H9 (cell line): ENCODE data around the gene LDB2. TPM values are rescaled to one million over a fixed set of nuclear protein-coding genes. Genes with fewer than 3 reads are reported as not detected.
A peak's percentile ranks its signal among the peaks of the same experiment; 100 is the strongest.

ENCODE experiments used
- DNase-seq: peaks from one replicate; pipeline ENCODE4 v3.0.0-alpha.2; 2017
- H2AFZ ChIP-seq: one replicate; pipeline ENCODE4 v1.6.1; 2013; ENCODE audit warnings: mild to moderate bottlenecking, low read length, control low read depth, moderate library complexity
- H2AK5ac ChIP-seq: 2 replicates; pipeline ENCODE4 v1.6.1; 2013; ENCODE audit warnings: low read length, control low read depth, mixed read lengths; ENCODE audit not compliant: insufficient read length
- H2BK120ac ChIP-seq: one replicate; pipeline ENCODE4 v1.6.1; 2013; ENCODE audit warnings: low read depth, mild to moderate bottlenecking, low read length, control low read depth, inconsistent platforms; ENCODE audit not compliant: poor library complexity, severe bottlenecking
- H2BK12ac ChIP-seq: 2 replicates; pipeline ENCODE4 v1.6.1; 2013; ENCODE audit warnings: low read length, control low read depth, mixed read lengths, low read depth; ENCODE audit not compliant: insufficient read length
- H2BK15ac ChIP-seq: 2 replicates; pipeline ENCODE4 v1.6.1; 2013; ENCODE audit warnings: low read depth, low read length, control low read depth
- H2BK20ac ChIP-seq: one replicate; pipeline ENCODE4 v1.6.1; 2013; ENCODE audit warnings: low read depth, mild to moderate bottlenecking, low read length, control low read depth, inconsistent platforms; ENCODE audit not compliant: poor library complexity, severe bottlenecking
- H2BK5ac ChIP-seq: 2 replicates; pipeline ENCODE4 v1.6.1; 2013; ENCODE audit warnings: low read length, control low read depth, mixed read lengths; ENCODE audit not compliant: insufficient read length
- H3K14ac ChIP-seq: 2 replicates; pipeline ENCODE4 v1.6.1; 2013; ENCODE audit warnings: low read length, control low read depth; ENCODE audit not compliant: insufficient read depth
- H3K18ac ChIP-seq: 2 replicates; pipeline ENCODE4 v1.6.1; 2013; ENCODE audit warnings: low read depth, mild to moderate bottlenecking, mixed read lengths, low read length, control low read depth; ENCODE audit not compliant: insufficient read length
- H3K23ac ChIP-seq: 2 replicates; pipeline ENCODE4 v1.6.1; 2013; ENCODE audit warnings: low read length, control low read depth, mixed read lengths, low read depth; ENCODE audit not compliant: insufficient read length
- H3K23me2 ChIP-seq: 2 replicates; pipeline ENCODE4 v1.6.1; 2013; ENCODE audit warnings: low read depth, mild to moderate bottlenecking, mixed read lengths, low read length, control low read depth; ENCODE audit not compliant: insufficient read length, poor library complexity, severe bottlenecking
- H3K27ac ChIP-seq: 2 replicates; pipeline ENCODE4 v1.5.1; 2013; ENCODE audit warnings: low read length, control low read depth, mixed read lengths, low read depth; ENCODE audit not compliant: insufficient read length
- H3K27me3 ChIP-seq: 2 replicates; pipeline ENCODE4 v1.6.1; 2013; ENCODE audit warnings: low read length, control low read depth, inconsistent platforms; ENCODE audit not compliant: insufficient read depth
- H3K4ac ChIP-seq: 2 replicates; pipeline ENCODE4 v1.6.1; 2013; ENCODE audit warnings: low read depth, mild to moderate bottlenecking, control low read depth, inconsistent platforms, low read length, moderate library complexity
- H3K4me1 ChIP-seq: 2 replicates; pipeline ENCODE4 v1.6.1; 2013; ENCODE audit warnings: low read length, control low read depth, inconsistent platforms; ENCODE audit not compliant: insufficient read depth
- H3K4me2 ChIP-seq: 2 replicates; pipeline ENCODE4 v1.6.1; 2013; ENCODE audit warnings: low read length, control low read depth, mixed read lengths; ENCODE audit not compliant: insufficient read length, insufficient read depth
- H3K56ac ChIP-seq: 2 replicates; pipeline ENCODE4 v1.6.1; 2013; ENCODE audit warnings: low read depth, mild to moderate bottlenecking, mixed read lengths, low read length, control low read depth; ENCODE audit not compliant: insufficient read length
- H3K79me1 ChIP-seq: 2 replicates; pipeline ENCODE4 v1.6.1; 2013; ENCODE audit warnings: low read depth, mild to moderate bottlenecking, moderate library complexity, low read length, control low read depth, inconsistent platforms; ENCODE audit not compliant: insufficient read depth, poor library complexity, severe bottlenecking
- H3K79me2 ChIP-seq: 2 replicates; pipeline ENCODE4 v1.6.1; 2013; ENCODE audit warnings: low read length, control low read depth, inconsistent platforms; ENCODE audit not compliant: insufficient read depth
- H3K9ac ChIP-seq: 2 replicates; pipeline ENCODE4 v1.6.1; 2013; ENCODE audit warnings: low read length, control low read depth, mixed read lengths; ENCODE audit not compliant: insufficient read length; ENCODE audit errors: extremely low read depth
- H3K9me3 ChIP-seq: one replicate; pipeline ENCODE4 v1.6.1; 2013; ENCODE audit warnings: low read depth, low read length, inconsistent platforms; ENCODE audit not compliant: control insufficient read depth
- H3T11ph ChIP-seq: one replicate; pipeline ENCODE4 v1.6.1; 2013; ENCODE audit warnings: mild to moderate bottlenecking, low read length, control low read depth, inconsistent platforms
- H4K20me1 ChIP-seq: one replicate; pipeline ENCODE4 v1.6.1; 2013; ENCODE audit not compliant: control insufficient read depth, insufficient read length, insufficient read depth
- H4K5ac ChIP-seq: 2 replicates; pipeline ENCODE4 v1.6.1; 2013; ENCODE audit warnings: low read depth, mild to moderate bottlenecking, mixed read lengths, low read length, control low read depth; ENCODE audit not compliant: insufficient read length
- H4K8ac ChIP-seq: replicated peaks from 2 replicates; pipeline ENCODE4 v1.6.1; 2013; ENCODE audit warnings: low read length, control low read depth, mixed read lengths, low read depth; ENCODE audit not compliant: insufficient read length
- H4K91ac ChIP-seq: 2 replicates; pipeline ENCODE4 v1.6.1; 2013; ENCODE audit warnings: low read depth, mild to moderate bottlenecking, moderate library complexity, mixed read lengths, low read length, control low read depth; ENCODE audit not compliant: insufficient read length
- H3K27ac Mint-ChIP-seq, 3 experiments: 2 replicates in 2 of 3; 3 replicates in 1 of 3; pipeline ENCODE4 v1.8.0; 2020 to 2021; ENCODE audit warnings: mixed read lengths in 3 of 3, mild to moderate bottlenecking in 1 of 3, moderate library complexity in 1 of 3
- H3K27me3 Mint-ChIP-seq: 2 replicates; pipeline ENCODE4 v1.8.0; 2021; ENCODE audit warnings: low read depth, mild to moderate bottlenecking, moderate library complexity, mixed read lengths
- H3K36me3 Mint-ChIP-seq, 3 experiments: 2 replicates in 2 of 3; 3 replicates in 1 of 3; pipeline ENCODE4 v1.8.0; 2020 to 2021; ENCODE audit warnings: low read depth in 3 of 3, mixed read lengths in 3 of 3; ENCODE audit not compliant: insufficient read depth in 1 of 3
- H3K4me1 Mint-ChIP-seq, 2 experiments: 2 replicates each; pipeline ENCODE4 v1.8.0; 2020; ENCODE audit warnings: mixed read lengths in 2 of 2
- H3K4me3 Mint-ChIP-seq, 2 experiments: 2 replicates in 1 of 2; 3 replicates in 1 of 2; pipeline ENCODE4 v1.8.0; 2020 to 2021; ENCODE audit warnings: mild to moderate bottlenecking in 2 of 2, mixed read lengths in 2 of 2, moderate library complexity in 1 of 2
- H3K9me3 Mint-ChIP-seq, 2 experiments: 2 replicates in 1 of 2; 3 replicates in 1 of 2; pipeline ENCODE4 v1.8.0; 2020; ENCODE audit warnings: mild to moderate bottlenecking in 2 of 2, mixed read lengths in 2 of 2, moderate library complexity in 1 of 2
- CTCF ChIP-seq: fragments of 200-600 bp; sonication (generic); conservative IDR thresholded peaks from 3 replicates; pipeline ENCODE4 v1.8.0; 2021; ENCODE audit warnings: antibody characterized with exemption, mild to moderate bottlenecking
- WGBS: extraction: QIAGEN DNeasy Blood & Tissue Kit; methylation state at CpG from one replicate; pipeline ENCODE4 v1.1.7; 2013; ENCODE audit warnings: missing lambda C conversion rate, low lambda C conversion rate, mixed read lengths; ENCODE audit not compliant: insufficient read length; ENCODE audit errors: extremely low coverage; 5-methylcytosine and 5-hydroxymethylcytosine counted together
- total RNA-seq: library from RNA; stranded (reverse); gene quantifications from 2 replicates; pipeline ENCODE4 v1.2.1, GENCODE V29; 2021

LDB2 gene
- total RNA-seq, 1 experiment from 2014 or later, result 22.5 TPM

GRCh38 chr4:16866974-16867373 is 31.5 kb downstream of the LDB2 start:
- Histone ChIP-seq H3K4ac (no peak overlapping the region), H3K4me1 (peaks cover 12% of the 10 kb centered on the region; the same call in 1 of the 2 replicates), H3K27ac (no peak overlapping the region), H3K9me3 (no peaks in the 10 kb centered on the region), H2BK120ac (no peak overlapping the region), H2BK5ac (no peak overlapping the region), H2AK5ac (no peak overlapping the region), H3T11ph (no peak overlapping the region), H3K56ac (no peak overlapping the region), H4K91ac (no peak overlapping the region), H4K20me1 (no peaks in the 10 kb centered on the region), H3K4me2 (no peak overlapping the region), H3K27me3 (no peaks in the 10 kb centered on the region), H3K79me1 (peaks cover 3% of the 10 kb centered on the region), H2BK12ac (no peak overlapping the region), H2BK15ac (no peak overlapping the region), H4K5ac (no peak overlapping the region), H3K9ac (no peak overlapping the region), H3K79me2 (peaks cover 4% of the 10 kb centered on the region; the same call in 1 of the 2 replicates), H3K14ac (no peak overlapping the region), H2AFZ (no peak overlapping the region), H4K8ac (no peak overlapping the region), H3K18ac (no peak overlapping the region), H2BK20ac (no peak overlapping the region), H3K23me2 (no peaks in the 10 kb centered on the region), H3K23ac (no peak overlapping the region)
- TF ChIP-seq CTCF, result no peak
- Mint-ChIP-seq H3K27ac (peak overlapping the region in 1 of 3 experiments; percentile 41; a peak in 2 of 7 replicates), H3K4me1 (peaks cover 22 to 23% of the 10 kb centered on the region in 2 experiments), H3K36me3 (peaks cover 10 to 21% (median 13%) of the 10 kb centered on the region in 3 experiments), H3K9me3 (no peaks in the 10 kb centered on the region; a peak in 1 of 5 replicates), H3K27me3 (no peaks in the 10 kb centered on the region), H3K4me3 (no peak overlapping the region)
- DNase-seq, result no peak
- no CpG with 5 or more reads among the region's 3 CpGs for WGBS
